Fibroblast of skin of scalp (primary cell): ENCODE results near the gene ABHD4. TPM values are rescaled to one million over a fixed set of nuclear protein-coding genes. Genes with fewer than 3 reads are reported as not detected.
"Not testable (repeated sequence)": the region's sequence is repeated elsewhere in the genome, so short reads cannot be mapped to it uniquely, and the experiment has no call there.

ENCODE experiments used
- DNase-seq: peaks from one replicate; pipeline ENCODE4 v3.0.0-alpha.2; 2013
- polyA plus RNA-seq, 2 experiments: library from polyadenylated mRNA; unstranded; fragments of 120-200 nt; gene quantifications; one replicate each; pipeline ENCODE4 v1.2.1, GENCODE V29; 2013; ENCODE audit not compliant: insufficient read length in 2 of 2

The ABHD4 gene, protein sequence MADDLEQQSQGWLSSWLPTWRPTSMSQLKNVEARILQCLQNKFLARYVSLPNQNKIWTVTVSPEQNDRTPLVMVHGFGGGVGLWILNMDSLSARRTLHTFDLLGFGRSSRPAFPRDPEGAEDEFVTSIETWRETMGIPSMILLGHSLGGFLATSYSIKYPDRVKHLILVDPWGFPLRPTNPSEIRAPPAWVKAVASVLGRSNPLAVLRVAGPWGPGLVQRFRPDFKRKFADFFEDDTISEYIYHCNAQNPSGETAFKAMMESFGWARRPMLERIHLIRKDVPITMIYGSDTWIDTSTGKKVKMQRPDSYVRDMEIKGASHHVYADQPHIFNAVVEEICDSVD
- polyA plus RNA-seq (2013, experiment 1 of 2; ENCODE audit: insufficient read length) = 51.2 TPM
- polyA plus RNA-seq (2013, experiment 2 of 2; ENCODE audit: insufficient read length) = 48.6 TPM

GRCh38 chr14:22598099-22598895, at the start of gene ABHD4:
Gene ABHD4 (plus strand): TSS chr14:22598300. CDS start chr14:22598307, 7 bp downstream.
- peak; percentile 61 for DNase-seq

GRCh38 chr14:22549324-22549962, 48.7 kb upstream of the ABHD4 start:
- no peak for DNase-seq

DNA sequence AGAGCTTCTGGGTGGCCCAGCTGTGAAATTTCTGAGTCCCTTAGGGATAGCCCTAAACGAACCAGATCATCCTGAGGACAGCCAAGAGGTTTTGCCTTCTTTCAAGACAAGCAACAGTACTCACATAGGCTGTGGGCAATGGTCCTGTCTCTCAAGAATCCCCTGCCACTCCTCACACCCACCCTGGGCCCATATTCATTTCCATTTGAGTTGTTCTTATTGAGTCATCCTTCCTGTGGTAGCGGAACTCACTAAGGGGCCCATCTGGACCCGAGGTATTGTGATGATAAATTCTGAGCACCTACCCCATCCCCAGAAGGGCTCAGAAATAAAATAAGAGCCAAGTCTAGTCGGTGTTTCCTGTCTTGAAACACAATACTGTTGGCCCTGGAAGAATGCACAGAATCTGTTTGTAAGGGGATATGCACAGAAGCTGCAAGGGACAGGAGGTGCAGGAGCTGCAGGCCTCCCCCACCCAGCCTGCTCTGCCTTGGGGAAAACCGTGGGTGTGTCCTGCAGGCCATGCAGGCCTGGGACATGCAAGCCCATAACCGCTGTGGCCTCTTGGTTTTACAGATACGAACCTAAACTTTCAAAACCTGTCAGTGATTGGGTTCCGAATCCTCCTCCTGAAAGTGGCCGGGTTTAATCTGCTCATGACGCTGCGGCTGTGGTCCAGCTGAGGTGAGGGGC, 48.0 kb upstream of the ABHD4 start:
- peak; percentile 63 for DNase-seq

DNA sequence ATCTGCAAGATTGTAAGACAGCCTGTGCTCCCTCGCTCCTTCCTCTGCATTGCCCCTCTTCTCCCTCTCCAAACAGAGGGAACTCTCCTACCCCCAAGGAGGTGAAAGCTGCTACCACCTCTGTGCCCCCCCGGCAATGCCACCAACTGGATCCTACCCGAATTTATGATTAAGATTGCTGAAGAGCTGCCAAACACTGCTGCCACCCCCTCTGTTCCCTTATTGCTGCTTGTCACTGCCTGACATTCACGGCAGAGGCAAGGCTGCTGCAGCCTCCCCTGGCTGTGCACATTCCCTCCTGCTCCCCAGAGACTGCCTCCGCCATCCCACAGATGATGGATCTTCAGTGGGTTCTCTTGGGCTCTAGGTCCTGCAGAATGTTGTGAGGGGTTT, 46.5 kb upstream of the ABHD4 start:
- no peak for DNase-seq

- DNase-seq = no peak
Observed at GRCh38 chr14:22552001-22552826, 45.9 kb upstream of the ABHD4 start.

GRCh38 chr14:22552827-22553076, 45.3 kb upstream of the ABHD4 start:
- no peak for DNase-seq

- no peak for DNase-seq
Observed at GRCh38 chr14:22553445-22553844, 44.7 kb upstream of the ABHD4 start.

- not testable (repeated sequence) for DNase-seq
Observed at GRCh38 chr14:22553861-22554497, 44.1 kb upstream of the ABHD4 start.

- no peak for DNase-seq
Observed at GRCh38 chr14:22554498-22555383, 43.4 kb upstream of the ABHD4 start.

DNA sequence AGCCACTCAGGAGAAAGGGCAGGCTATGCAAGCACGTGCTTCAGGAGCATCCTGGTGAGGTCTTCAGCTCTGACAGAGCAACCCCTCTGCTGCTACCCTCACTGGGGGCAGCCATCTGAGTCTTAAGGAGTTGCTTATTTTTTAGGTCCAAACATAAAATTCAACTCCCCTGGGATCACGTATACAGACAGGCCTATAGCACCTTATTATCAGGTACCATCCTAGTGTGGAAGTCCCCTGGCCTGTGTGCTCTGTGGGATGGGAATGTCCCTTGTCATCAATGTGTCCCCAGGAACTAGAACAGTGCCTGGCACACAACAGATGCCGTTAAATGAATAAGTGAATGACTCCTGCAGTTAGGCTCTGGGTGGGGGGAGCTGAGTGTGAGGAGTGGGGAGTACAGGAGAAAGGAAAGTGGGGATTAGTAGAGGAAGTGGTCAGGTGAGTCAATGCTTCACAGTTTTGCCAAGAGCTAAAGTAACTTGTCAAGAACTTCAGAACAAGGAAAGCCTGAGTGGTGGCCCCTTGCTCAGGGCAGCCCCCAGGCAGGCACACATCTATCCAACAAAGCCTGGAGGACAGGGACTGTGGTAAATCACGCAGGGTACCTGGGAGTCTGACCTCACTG, 42.6 kb upstream of the ABHD4 start:
- no peak for DNase-seq

DNA sequence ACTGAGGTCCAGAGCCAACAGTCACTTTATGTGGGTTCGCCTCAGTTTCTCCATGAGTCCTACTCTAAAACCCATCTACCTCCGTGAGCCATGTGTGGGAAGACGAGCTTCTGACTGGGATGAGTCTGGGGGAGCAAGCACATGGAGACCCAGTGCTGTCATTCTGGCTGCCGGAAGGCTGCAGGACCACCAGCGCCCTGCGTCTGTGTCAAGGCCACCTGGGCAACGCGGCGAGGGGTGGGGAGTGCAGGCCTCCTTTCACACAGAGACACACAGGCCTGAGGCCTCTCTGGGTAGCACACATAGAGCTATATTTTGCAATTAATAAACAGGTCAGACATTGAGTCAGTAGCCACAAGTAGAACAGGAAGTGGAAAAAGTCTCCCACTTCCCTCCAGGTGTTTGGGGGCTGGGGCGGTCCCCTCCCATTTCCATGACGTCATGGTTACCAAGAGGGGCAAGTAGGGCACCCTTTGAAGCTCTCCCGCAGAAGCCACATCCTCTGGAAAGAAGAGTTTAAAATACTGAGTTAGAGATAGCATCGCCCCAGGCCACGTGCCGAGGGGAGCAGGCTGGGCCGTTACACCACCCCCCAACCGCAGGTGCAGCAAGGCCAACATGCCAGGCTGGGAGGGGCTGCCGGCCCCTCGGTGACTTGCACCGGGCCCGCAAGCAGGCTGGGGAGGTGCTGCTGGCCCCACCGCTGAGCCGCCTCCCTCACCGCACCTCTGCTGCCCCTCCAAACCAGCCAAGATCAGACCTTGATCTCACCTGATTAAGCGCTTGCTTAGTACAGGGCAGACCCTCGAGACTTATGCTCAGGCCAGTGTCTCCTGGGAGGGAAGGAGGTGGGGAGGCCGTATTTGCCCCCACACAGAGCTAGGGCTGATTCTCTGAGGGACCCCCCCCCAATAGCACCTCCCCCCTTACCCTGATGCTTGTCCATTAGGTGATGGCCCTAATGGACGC, 41.8 kb upstream of the ABHD4 start:
- no peak for DNase-seq

GRCh38 chr14:22556990-22557623, 41.0 kb upstream of the ABHD4 start:
- peak; percentile 75 for DNase-seq

GRCh38 chr14:22557846-22558220, 40.3 kb upstream of the ABHD4 start:
- DNase-seq = no peak

DNA sequence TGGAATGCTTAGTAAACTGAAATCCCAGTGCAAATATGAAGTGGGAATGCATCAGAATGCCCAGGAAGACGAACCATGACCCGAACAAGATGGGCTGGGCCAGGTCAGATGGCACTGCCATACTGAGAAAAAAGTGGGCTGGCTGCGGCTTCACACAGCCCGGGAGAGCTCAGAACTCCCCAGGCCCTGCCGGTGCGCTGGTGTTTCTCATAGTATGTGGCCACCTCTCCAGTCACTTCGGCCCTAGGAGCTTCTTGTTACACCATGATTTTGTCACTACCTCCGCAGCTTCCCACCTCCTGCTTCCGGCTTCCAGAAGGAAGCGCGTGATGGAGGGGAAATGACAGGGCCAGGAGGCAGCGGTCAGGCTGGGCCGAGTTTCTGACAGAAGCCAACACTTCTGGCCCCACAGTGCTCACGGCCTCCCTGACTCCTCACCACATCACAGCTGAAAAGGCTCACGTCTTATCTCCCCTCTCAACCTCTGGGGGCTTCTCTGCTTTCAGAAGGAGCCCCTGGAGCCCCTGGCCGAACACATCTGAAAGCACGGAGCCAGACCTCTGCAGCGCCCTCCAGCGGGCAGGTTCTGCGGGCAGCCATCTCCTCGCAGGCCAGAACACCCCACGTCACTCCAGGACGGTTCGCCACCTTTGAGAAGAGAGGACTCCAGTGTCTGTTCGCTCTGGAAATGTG, 39.7 kb upstream of the ABHD4 start:
- no peak for DNase-seq

- DNase-seq = no peak
Observed at GRCh38 chr14:22559041-22559440, 39.1 kb upstream of the ABHD4 start.

DNA sequence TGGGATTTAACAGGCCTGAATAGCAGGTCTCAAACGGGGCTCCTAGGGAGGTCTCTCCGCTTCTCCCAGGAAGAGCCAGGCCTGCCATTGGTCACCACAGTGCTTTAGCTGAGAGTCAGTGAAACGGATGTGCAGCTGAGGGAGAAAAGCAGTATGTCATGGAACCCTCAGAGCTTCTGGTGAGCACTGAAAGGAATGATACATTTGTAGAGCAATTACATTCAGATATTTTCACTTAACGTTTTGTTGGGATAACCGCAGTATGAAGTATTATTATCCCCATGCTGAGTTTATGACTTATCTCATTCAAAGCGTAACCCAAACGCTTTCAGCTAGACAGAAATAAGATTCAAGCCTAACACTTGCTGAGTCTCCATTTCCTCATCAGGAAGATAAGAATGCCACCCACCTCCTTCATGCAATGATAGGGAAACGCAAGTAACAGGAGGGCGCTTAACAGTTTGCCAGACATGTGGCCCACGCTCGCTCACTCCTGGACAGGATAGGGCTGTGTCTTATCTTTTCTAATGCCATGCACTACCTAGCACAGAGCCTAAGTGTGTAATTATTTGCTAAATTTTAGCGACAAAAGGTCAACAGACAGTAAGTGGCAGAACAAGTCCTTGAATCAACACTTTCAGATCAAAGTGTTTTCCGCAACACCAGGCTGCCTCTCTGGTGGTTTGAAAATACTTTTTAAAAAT, 37.3 kb upstream of the ABHD4 start:
- no peak for DNase-seq

DNA sequence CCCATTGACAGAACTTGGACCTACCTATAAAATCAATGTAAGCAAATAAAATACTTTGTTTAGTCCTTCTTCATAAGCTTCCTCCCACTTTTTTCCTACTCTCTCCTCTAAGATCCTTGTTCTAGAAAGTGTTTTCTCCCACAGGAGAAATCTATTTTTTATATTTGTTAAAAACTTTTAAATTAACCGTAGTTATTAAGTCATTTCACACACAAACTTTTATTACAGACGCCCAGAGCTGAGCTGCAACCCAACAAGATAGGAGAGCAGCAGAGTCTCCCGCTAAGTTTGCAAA, 36.8 kb upstream of the ABHD4 start:
- no peak for DNase-seq
